ENCODE measurements around the gene CEACAM21.

The CEACAM21 gene

DNA sequence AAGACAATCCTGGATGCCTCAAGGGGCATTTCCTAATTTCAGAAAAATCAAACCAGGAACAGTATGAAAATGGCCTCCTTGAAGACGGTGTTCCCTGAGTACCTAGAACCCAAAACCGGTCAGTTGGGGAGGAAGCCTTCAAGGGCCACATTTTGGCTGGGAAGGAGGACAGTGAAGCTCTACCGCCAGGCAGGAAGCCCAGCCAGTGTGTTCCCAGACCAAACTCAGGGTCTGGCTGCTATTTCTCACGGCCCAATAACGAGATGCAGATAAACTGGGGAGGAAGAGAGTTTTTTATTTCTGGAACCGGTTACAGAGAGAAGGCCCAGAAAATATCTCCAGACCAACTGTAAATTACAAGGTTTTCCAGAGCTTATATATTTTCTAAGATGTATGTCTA lies 24.3 kb upstream of the CEACAM21 start:
- peaks cover 17% of the 10 kb centered on the region for H3K4me1 ChIP-seq (ENCODE audit: control insufficient read depth, insufficient read depth, low read length)
- no peaks in the 10 kb centered on the region for H3K36me3 ChIP-seq (ENCODE audit: control insufficient read depth in 2 of 2, insufficient read depth in 1 of 2, low read length in 2 of 2)
- no peak overlapping the region for H3K4me3 ChIP-seq (ENCODE audit: low read depth, low read length)
- no peak overlapping the region for H3K27ac ChIP-seq (ENCODE audit: extremely low read depth, low read depth, low read length)
- CTCF ChIA-PET = interaction anchor here (0.6 to 11.5 kb wide), 6 partner anchors 14 to 1629 kb away, joined by 3 to 138 read pairs (median 4); partner anchors contain the start of gene CEACAM21
- H3K9me3 ChIP-seq (ENCODE audit: control insufficient read depth, insufficient read depth, low read depth, low read length) = no peaks in the 10 kb centered on the region
- POLR2A ChIA-PET = no interaction called here
- TF ChIP-seq, protein P1, sequence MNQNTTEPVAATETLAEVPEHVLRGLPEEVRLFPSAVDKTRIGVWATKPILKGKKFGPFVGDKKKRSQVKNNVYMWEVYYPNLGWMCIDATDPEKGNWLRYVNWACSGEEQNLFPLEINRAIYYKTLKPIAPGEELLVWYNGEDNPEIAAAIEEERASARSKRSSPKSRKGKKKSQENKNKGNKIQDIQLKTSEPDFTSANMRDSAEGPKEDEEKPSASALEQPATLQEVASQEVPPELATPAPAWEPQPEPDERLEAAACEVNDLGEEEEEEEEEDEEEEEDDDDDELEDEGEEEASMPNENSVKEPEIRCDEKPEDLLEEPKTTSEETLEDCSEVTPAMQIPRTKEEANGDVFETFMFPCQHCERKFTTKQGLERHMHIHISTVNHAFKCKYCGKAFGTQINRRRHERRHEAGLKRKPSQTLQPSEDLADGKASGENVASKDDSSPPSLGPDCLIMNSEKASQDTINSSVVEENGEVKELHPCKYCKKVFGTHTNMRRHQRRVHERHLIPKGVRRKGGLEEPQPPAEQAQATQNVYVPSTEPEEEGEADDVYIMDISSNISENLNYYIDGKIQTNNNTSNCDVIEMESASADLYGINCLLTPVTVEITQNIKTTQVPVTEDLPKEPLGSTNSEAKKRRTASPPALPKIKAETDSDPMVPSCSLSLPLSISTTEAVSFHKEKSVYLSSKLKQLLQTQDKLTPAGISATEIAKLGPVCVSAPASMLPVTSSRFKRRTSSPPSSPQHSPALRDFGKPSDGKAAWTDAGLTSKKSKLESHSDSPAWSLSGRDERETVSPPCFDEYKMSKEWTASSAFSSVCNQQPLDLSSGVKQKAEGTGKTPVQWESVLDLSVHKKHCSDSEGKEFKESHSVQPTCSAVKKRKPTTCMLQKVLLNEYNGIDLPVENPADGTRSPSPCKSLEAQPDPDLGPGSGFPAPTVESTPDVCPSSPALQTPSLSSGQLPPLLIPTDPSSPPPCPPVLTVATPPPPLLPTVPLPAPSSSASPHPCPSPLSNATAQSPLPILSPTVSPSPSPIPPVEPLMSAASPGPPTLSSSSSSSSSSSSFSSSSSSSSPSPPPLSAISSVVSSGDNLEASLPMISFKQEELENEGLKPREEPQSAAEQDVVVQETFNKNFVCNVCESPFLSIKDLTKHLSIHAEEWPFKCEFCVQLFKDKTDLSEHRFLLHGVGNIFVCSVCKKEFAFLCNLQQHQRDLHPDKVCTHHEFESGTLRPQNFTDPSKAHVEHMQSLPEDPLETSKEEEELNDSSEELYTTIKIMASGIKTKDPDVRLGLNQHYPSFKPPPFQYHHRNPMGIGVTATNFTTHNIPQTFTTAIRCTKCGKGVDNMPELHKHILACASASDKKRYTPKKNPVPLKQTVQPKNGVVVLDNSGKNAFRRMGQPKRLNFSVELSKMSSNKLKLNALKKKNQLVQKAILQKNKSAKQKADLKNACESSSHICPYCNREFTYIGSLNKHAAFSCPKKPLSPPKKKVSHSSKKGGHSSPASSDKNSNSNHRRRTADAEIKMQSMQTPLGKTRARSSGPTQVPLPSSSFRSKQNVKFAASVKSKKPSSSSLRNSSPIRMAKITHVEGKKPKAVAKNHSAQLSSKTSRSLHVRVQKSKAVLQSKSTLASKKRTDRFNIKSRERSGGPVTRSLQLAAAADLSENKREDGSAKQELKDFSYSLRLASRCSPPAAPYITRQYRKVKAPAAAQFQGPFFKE (tag by site-specific recombination; IDR thresholded peaks at IDR 0.05; ENCODE audit: borderline replicate concordance) = no peak
- no peak for TF ChIP-seq ZNF416 (tag by site-specific recombination; IDR thresholded peaks at IDR 0.05)
- TF ChIP-seq, protein P2, sequence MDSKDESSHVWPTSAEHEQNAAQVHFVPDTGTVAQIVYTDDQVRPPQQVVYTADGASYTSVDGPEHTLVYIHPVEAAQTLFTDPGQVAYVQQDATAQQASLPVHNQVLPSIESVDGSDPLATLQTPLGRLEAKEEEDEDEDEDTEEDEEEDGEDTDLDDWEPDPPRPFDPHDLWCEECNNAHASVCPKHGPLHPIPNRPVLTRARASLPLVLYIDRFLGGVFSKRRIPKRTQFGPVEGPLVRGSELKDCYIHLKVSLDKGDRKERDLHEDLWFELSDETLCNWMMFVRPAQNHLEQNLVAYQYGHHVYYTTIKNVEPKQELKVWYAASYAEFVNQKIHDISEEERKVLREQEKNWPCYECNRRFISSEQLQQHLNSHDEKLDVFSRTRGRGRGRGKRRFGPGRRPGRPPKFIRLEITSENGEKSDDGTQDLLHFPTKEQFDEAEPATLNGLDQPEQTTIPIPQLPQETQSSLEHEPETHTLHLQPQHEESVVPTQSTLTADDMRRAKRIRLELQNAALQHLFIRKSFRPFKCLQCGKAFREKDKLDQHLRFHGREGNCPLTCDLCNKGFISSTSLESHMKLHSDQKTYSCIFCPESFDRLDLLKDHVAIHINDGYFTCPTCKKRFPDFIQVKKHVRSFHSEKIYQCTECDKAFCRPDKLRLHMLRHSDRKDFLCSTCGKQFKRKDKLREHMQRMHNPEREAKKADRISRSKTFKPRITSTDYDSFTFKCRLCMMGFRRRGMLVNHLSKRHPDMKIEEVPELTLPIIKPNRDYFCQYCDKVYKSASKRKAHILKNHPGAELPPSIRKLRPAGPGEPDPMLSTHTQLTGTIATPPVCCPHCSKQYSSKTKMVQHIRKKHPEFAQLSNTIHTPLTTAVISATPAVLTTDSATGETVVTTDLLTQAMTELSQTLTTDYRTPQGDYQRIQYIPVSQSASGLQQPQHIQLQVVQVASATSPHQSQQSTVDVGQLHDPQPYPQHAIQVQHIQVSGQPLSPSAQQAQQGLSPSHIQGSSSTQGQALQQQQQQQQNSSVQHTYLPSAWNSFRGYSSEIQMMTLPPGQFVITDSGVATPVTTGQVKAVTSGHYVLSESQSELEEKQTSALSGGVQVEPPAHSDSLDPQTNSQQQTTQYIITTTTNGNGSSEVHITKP (tag by site-specific recombination; IDR thresholded peaks at IDR 0.05) = no peak
- no peak for TF ChIP-seq KLF7 (tag by site-specific recombination; IDR thresholded peaks at IDR 0.05; ENCODE audit: borderline replicate concordance)
- no peak for TF ChIP-seq ZNF561 (tag by site-specific recombination; IDR thresholded peaks at IDR 0.05; ENCODE audit: borderline replicate concordance)
- no peak for TF ChIP-seq ZNF623 (tag by site-specific recombination; IDR thresholded peaks at IDR 0.05)
- TF ChIP-seq ZNF555 (tag by site-specific recombination; conservative IDR thresholded peaks at IDR 0.05) = no peak
- TF ChIP-seq ZNF610 (tag by site-specific recombination; IDR thresholded peaks at IDR 0.05; ENCODE audit: borderline replicate concordance) = no peak
- no peak for TF ChIP-seq ZBTB1 (tag by site-specific recombination; IDR thresholded peaks at IDR 0.05)
- TF ChIP-seq ZNF10 (tag by site-specific recombination; IDR thresholded peaks at IDR 0.05) = no peak

DNA sequence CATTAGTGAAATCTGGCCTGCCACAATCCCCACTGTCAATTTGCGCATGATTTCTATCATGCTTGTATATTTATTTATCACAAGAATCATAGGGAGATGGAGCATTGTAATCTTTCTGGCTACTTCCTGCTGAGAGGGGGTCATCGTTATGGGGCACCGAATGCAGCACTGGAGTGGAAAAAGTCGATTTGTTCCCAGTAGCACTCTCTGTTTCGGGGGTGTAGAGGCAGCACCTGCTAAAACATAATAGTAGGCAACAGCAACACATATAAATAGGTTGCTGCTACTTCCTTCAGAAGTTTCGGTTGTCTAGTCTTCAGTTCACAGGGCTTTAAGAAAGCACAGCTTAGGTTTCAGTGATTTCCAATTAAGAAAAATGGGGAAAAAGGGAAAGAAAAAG lies 23.4 kb upstream of the CEACAM21 start:
- ChIA-PET CTCF (interaction anchor here (0.6 to 11.5 kb wide), 4 partner anchors 10 to 90 kb away, joined by 3 to 138 read pairs (median 12); partner anchors contain the start of gene CEACAM21), POLR2A (no interaction called here)
- Histone ChIP-seq H3K4me1 (ENCODE audit: control insufficient read depth, insufficient read depth, low read length) (peaks cover 17% of the 10 kb centered on the region), H3K4me3 (ENCODE audit: low read depth, low read length) (no peak overlapping the region), H3K36me3 (ENCODE audit: control insufficient read depth in 2 of 2, insufficient read depth in 1 of 2, low read length in 2 of 2) (no peaks in the 10 kb centered on the region), H3K9me3 (ENCODE audit: control insufficient read depth, insufficient read depth, low read depth, low read length) (no peaks in the 10 kb centered on the region), H3K27ac (ENCODE audit: extremely low read depth, low read depth, low read length) (no peak overlapping the region)
- TF ChIP-seq ZNF629 (tag by site-specific recombination; IDR thresholded peaks at IDR 0.05) (no peak), ZNF16 (tag by site-specific recombination; IDR thresholded peaks at IDR 0.05; ENCODE audit: low read depth) (no peak), ZNF549 (tag by site-specific recombination; IDR thresholded peaks at IDR 0.05) (no peak), YY1 (tag by site-specific recombination; IDR thresholded peaks at IDR 0.05) (no peak), ZNF521 (tag by site-specific recombination; IDR thresholded peaks at IDR 0.05) (no peak), PRDM1 (tag by site-specific recombination; IDR thresholded peaks at IDR 0.05) (no peak)
- TF ChIP-seq, protein P3, sequence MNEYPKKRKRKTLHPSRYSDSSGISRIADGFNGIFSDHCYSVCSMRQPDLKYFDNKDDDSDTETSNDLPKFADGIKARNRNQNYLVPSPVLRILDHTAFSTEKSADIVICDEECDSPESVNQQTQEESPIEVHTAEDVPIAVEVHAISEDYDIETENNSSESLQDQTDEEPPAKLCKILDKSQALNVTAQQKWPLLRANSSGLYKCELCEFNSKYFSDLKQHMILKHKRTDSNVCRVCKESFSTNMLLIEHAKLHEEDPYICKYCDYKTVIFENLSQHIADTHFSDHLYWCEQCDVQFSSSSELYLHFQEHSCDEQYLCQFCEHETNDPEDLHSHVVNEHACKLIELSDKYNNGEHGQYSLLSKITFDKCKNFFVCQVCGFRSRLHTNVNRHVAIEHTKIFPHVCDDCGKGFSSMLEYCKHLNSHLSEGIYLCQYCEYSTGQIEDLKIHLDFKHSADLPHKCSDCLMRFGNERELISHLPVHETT (tag by site-specific recombination; IDR thresholded peaks at IDR 0.05) = no peak
- TF ChIP-seq, protein P4, sequence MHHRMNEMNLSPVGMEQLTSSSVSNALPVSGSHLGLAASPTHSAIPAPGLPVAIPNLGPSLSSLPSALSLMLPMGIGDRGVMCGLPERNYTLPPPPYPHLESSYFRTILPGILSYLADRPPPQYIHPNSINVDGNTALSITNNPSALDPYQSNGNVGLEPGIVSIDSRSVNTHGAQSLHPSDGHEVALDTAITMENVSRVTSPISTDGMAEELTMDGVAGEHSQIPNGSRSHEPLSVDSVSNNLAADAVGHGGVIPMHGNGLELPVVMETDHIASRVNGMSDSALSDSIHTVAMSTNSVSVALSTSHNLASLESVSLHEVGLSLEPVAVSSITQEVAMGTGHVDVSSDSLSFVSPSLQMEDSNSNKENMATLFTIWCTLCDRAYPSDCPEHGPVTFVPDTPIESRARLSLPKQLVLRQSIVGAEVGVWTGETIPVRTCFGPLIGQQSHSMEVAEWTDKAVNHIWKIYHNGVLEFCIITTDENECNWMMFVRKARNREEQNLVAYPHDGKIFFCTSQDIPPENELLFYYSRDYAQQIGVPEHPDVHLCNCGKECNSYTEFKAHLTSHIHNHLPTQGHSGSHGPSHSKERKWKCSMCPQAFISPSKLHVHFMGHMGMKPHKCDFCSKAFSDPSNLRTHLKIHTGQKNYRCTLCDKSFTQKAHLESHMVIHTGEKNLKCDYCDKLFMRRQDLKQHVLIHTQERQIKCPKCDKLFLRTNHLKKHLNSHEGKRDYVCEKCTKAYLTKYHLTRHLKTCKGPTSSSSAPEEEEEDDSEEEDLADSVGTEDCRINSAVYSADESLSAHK (tag by site-specific recombination; IDR thresholded peaks at IDR 0.05) = no peak
- TF ChIP-seq, protein P5, sequence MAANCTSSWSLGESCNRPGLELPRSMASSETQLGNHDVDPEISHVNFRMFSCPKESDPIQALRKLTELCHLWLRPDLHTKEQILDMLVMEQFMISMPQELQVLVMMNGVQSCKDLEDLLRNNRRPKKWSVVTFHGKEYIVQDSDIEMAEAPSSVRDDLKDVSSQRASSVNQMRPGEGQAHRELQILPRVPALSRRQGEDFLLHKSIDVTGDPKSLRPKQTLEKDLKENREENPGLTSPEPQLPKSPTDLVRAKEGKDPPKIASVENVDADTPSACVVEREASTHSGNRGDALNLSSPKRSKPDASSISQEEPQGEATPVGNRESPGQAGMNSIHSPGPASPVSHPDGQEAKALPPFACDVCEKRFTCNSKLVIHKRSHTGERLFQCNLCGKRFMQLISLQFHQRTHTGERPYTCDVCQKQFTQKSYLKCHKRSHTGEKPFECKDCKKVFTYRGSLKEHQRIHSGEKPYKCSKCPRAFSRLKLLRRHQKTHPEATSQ (tag by site-specific recombination; IDR thresholded peaks at IDR 0.05) = no peak

All from HEK293 (cell line).